ENCODE data around the gene KITLG.
"Not testable (repeated sequence)": the region's sequence is repeated elsewhere in the genome, so short reads cannot be mapped to it uniquely, and the experiment has no call there.

KITLG gene, protein sequence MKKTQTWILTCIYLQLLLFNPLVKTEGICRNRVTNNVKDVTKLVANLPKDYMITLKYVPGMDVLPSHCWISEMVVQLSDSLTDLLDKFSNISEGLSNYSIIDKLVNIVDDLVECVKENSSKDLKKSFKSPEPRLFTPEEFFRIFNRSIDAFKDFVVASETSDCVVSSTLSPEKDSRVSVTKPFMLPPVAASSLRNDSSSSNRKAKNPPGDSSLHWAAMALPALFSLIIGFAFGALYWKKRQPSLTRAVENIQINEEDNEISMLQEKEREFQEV

DNA sequence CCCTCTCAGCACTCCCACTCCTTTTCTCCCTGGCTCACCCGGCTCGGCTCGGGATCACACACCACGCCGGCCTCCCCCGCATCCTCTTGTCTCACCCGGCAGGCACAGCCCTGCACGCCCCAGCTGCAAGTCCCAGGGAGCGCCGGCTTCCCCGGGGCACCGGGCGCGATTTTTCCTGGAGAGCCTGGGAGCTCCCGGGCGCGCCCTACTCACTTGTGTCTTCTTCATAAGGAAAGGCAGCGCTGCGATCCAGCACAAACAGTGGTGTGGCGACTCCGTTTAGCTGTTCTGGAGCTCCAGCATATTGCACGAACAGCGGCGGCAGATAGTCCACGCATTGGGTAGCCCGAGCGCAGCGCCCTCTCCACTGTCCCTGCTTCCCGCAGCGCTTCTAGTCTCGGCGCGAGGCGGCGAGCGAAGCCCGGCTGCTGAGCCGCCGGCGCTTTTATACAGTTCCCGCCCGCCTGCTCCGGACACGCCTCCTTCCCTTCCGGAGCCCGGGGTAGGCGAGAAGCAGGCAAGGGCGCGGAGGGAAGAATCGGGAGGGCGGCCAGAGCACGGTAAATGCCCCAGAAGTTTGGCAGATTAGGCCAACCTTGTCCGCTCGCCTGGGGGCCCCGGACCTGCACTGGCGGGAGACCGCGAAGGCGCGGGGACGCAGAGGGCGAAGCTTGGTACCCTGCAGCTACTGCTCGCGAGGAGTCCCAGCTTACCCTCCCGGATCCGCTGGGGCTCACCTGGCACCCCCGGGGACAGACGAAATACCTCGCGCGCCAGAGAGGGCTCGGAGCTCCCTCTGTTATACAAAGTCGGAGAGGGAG lies at the start of gene KITLG:
TSS of gene KITLG (minus strand) at position 421 of the 821 bp plus-strand sequence. CDS start at position 228, 193 bp downstream.
- DNase-seq = peak; percentile 92 to 94 (median 94)

DNA sequence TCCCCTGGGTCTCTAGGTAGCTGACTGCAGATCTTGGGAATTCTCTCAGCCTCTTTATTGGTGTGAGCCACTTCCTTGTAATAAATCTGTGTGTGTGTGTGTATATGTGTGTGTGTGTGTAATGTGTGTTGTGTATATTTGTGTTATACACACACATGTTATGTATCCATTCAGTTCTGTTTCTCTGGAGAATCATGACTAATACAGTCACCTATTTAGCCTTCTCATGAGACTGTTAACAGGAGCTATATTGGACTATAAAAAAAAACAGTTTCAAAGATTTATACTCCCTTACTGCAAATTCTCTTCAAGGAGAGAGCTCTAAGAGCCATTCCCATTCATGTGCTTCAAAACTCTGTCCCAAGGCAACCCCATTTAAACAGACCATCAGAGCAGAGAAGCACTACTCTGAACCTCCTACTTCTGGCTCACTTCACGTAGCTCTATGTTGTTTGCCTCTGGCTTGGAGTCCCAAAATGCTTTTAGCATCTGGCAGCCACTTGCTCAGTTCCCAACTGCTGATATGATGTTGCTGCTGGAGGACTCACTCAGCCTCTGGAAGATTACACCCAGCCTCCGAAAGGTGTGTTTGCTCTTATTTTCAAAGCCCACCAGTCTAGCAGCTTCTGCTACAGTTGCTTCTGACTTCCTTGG lies 48.7 kb upstream of the KITLG start:
- DNase-seq = no peak

DNA sequence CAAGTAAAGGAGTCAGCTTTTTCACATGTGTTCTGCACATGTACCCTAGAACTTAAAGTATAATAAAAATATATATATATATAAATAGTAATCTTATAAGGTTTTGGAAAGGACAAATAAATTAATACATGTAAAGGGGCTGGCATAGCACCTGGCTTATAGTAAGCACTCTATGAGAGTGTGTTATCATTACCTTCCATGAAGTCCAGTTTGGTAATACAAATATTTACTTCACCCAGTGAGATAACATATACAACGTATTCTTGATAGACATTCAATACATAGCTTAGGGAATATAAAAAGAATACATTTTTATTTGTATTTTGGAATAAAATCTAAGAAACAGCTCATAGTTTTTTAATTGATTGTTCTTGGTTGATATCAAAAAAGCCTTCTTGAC lies 47.8 kb upstream of the KITLG start:
- not testable (repeated sequence) for DNase-seq

DNA sequence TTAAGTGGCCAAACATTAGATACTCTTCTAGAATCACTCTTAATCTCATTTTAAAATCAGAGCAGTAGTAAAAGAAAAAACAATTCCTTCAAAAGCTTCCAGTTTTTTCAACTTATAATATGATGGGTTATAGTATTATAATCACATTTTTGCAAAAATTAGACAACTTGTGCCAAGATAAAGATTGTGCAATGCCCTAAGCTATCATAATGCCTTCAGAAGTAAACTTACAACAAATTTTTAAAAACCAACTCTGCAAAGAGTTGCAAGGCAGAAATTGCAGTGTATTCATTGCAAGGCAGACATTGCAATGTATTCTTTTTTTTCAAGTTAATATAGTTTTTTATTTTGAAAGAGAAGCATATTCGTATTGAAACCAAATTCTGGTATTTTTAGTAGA lies 47.2 kb upstream of the KITLG start:
- DNase-seq = no peak

DNA sequence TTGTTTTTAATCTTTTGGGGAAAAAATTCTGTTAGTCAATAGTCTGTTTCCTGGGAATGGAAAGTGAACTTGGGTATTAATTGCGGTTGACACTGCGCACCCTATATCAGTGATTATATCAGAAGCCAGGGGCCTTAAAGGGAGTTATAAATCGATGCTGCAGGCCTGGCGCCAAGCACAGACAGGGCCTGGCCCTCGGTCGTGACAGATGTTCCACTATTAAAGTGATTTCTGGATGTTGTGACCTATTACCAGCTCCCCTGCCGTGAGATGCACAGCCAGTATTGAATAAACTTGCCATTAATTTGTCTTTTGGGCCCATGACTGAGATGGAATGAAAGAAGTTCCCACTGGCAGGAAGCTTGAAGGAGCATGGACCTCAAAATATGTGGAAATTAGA lies 45.1 kb upstream of the KITLG start:
- DNase-seq = no peak

DNA sequence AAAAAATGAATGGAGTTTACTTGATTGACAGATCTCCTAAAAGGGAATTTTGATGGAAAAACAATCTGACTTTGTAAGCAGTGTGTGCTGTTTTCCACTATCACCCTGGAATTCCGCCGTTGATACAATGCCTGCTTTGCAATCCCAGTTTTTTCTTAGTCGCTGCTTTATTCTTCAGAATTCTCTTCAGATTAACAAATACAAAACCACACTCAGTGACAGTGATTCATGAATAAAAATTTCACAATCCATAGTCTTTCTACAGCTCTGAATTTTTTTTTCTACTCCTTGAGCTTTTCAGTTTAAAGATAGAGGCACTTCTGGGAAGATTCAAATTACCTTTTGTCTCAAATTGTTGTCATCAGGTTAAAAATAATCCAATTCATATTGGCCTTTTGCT lies 44.6 kb upstream of the KITLG start:
- DNase-seq = peak in 2 of 3 donors; percentile 27 to 40

DNA sequence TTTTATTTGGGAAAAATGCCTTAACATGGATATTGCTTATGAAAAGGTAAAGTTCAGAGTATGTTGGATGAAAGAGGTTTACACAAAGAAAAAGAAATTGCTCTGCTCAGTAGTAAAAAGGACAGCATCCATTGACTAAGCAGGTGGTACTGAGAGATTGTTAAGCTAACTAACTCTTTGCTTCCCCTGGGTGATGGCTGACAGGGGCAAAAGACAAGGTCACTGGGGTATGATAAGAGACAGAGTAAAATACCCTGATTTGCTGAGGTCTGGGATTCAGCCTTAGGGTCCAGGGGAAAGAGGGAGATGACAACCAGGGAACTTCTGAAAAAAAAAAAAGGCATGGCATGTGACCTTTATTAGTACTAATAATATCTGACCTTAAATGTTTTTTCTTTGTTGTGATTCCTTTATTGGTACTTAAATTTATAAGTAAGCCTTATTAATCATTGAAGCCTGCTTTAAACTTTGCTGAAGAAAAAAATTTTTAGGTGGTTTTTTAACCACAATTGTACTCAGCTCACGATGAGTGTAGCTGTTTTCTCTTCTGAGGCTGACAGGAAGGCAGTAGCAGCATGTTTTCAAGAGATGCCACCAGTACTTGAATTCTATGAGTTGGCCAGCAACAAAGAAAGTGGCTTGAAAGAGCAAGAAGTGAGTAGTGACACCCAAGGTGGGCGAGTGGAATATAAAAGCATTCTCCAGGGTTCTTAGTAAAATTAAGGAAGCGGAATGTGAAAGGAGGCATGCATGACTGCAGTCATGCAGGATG lies 43.7 kb upstream of the KITLG start:
- peak in 2 of 3 donors; percentile 12 to 34 for DNase-seq

DNA sequence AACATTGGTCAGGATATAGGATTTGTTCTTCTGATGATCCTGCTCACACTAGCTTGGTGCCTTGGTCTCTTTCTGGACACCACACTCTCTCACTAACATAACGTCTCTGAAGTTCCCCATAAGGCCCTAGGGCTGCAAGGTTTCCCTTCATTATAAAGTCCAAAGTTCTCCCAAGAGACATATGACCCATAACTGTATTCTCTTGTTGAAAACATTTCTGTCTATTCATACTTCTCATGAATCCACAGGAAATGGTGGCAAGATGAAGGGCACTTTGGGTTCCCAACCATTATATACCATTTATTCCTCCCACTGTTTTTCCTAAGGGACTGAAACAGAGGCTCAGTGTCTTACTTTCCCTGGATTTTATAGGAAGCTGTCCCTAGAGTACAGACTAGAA lies 37.1 kb upstream of the KITLG start:
- DNase-seq = no peak

DNA sequence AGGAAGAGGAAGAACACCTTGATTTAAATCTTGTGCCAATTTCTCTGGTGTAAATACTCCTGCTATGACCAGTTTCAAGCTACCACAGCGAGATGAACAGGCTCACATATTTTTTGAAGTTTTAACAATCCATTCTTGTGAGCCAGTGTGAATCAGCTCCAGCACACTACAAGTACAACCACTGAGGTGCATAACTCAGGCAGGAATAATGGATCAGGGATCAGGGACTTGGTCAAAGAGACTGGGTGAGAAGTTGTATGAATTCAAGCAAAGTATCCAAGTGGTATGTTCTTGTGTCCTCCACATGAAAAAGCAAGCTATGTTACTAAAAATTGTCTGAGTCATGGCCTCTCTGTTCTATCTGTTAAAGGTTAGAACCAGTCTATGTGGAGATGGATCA lies 35.2 kb upstream of the KITLG start:
- DNase-seq = no peak

DNA sequence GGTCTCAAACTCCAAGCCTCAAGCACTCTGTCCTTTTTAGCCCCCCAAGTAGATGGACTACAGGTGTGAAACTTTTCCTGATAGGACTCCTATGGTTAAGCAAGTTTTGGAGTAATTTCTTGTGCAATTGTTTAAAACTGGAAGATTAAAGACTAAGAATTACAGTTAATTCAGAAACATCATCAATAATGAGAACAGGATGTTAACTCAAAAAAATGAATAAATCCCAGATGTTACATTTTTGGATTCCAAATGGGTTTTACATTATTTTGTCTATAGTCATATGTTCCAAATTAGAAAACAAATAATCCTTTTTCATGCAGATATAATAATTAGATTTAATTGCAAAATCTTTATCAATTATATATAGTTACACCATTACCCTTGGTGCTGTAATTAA lies 24.4 kb upstream of the KITLG start:
- no peak for DNase-seq

DNA sequence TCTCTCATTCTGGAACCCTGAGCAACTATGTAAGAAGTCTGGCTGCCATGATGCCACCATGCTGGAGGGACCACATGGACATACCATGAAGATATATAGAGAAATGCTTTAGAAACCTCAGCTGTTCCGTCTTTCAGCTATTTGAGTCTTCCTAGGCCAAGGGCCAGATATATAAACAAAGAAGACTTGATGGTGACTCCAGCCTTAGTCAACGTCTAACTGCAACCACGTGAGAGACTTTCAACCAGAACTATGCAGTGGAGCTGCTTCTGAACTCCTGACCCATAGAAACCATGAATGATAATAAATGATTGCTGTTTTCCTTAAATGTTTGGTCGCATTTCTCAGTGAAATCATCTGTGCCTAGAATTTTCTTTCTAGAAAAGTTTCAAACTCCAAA lies 20.0 kb upstream of the KITLG start:
- no peak for DNase-seq

DNA sequence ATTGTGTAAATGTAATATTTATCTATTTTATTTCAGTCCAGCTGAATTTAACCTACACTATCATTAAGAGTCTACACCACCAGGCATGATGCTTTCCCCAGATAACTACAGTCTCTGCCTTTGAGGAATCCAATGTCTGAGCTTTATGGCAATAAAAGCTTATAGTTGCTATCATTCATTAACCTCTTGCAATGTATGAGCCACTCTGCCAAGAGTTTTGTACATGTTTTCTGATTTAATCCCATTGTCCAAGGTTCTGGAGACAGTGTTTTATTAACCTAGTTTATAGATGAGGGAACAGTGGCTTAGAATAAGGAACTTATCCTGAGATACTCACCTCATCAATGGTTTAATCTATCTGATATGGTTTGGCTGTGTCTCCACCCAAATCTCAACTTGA lies 17.1 kb upstream of the KITLG start:
- no peak for DNase-seq

DNA sequence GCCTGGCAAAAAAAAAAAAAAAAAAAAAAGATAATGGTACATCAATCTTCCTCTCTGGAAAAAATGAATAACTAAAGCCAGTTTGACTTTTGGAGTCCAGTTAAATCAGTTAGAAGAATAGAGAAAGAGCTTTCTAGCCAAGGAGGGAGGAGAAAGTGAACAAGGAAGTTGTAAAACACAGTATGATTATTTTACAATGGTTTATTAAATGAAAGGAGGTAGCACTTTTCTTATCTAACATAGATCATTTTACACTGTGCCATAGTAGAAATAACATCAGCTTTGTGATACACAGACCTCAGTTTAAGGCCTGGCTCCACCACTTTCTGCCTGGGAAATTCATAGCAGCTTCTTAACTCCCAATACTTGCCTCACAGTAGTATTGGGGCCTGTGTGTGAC lies 15.4 kb upstream of the KITLG start:
- no peak for DNase-seq

DNA sequence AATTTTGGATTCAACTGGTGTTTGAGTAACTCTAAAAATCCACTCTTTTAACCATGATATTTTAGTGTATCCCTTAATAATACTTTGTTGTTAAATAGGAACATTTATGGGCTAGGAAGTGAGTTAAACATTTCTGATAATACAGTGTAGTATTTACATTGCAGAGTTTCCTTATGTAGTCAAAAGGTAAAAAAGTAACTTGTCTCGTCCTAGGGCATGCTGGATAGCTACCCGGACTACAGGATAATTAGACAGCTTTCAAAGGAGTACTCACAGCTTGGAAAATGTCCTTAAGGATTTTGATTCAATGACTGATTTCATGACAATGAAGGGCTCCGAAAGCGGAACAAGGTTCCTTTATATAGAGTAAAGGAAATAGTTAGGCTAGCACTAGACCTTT lies 14.5 kb upstream of the KITLG start:
- no peak for DNase-seq

DNA sequence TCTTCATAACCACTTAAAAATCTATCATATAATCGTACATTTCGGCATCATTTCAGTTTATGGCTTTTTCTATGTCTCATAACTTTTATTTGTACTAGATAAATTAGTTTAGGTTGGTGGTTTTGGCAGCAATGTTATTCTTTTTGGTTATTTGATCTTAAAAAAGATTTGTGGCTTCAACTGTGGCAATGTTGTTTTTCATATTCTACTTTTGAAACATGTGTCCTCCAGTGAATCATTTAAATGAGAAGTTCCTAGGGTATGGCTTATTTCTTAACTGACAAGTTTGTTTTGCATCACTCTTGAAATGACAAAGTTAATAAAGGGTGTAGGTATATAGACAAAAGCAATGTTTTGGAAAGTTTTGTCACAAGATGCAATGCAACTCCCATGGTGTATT lies 11.1 kb upstream of the KITLG start:
- DNase-seq = no peak

DNA sequence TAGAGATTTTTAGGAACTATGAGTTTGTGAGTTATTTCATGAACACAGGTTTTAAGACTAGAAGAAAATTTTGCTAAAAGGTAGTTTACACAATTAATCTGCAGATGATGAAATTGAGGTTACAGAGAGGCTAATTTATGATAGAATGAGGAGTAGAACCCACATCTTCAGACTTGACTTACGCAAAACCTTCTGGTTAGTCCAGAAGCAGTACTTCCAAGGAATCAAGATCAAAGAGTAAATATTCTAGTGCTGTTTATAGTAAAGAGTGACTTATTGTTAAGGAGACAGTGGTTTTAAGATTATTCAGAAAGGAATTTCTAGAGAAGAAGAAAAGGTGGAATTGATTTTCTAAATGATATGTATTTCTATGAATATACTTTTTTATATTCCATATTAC lies 10.6 kb upstream of the KITLG start:
- no peak for DNase-seq

DNA sequence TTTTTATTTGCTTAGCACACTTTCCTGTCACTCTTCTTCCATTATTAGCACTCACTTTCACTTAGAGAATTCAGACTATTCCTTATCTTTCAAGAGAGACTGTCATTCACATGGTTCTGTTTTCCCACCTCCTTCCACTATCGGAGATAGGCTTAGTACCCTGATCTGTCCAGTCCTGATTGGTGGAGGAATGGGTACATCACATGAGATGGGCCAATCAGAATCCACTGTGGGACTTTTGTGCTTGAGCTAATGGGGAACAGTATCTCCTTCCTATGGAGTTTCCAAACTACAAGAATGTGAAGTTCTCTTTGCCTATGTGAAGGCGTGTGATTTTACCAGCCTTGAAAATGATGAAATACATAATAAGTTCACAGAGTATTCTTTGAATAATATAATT lies 4.8 kb upstream of the KITLG start:
- peak; percentile 29 to 47 (median 41) for DNase-seq

DNA sequence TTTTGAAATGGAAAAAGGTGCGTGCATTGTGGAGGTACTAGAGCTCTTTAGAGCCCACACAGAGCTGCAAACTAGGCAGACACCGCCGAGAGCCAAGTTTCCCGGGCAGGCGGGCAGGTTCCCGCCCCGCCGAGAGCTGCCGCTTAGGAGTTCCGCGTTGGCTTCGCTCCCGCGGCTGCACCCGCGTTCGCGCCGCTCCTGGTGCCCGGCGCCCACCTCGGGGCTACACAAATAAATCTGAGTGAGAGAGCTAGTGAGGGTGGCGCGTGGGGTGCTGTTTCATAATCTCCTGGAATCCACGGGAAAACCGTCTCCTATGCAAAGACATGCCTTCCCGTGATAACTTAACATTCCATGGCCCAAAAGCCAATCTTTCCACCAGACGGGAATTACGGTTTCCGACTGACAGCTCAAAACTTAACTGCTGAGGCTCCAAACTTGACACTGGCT lies 645 bp downstream of the KITLG start:
- peak; percentile 38 to 63 (median 51) for DNase-seq

DNA sequence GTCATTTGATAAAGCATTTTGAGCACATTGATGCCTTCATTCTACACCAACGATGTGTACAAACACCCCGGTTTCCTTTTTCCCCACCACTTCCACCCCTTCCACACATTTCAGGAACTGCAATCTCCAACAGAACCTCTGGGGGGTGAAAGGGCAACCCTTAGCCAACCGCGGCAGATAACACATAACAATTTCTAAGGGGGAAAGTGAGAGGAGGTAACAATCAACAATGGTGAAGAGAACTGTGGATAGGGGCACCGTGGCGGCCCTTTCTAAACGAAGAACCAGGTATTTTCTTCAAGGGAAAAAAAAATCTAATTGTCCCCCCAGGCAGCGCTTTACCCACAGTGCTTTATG lies 1.1 kb downstream of the KITLG start:
- DNase-seq = peak; percentile 67 to 72 (median 70)

DNA sequence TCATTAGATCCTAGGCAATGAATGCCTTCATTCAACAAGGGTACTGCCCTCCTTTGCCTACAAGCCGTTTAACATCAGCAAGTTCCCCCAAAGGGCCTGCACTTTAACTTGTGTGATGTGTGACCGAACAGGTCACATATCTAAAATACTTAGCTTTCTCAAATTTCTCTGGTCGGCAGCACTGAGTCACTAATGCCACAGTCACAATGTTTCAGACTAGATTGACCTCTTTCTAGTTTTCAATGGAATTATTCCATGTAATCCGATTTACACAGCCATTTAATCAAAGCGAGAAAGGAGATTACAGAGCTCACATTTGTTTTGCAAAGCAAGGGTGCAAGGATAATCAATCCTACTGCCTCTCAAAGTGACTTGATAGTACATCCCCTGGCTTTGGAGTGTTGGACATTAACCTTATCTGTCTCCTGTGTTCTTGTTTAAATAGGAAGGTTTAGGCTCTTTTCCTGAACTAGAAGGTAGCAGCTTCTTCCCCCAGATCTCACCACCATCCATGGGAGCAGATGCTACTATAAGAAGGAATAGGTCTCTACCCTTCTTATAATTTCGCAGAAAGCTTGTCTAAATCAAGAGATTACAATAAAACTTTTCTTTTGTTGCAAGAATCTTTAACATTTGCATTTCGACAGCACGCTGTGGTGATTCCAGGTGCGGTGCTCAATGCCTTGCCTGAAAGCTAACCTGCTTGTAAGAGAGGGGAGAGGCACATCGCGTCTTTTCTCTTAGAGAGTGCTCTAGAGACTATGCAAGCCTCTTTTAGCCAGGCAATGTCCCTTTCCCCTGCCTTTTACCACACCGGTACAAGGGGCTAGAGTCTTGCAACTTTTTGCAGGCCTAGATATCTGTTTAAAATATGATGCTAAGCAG lies 1.8 kb downstream of the KITLG start:
- DNase-seq = no peak

DNA sequence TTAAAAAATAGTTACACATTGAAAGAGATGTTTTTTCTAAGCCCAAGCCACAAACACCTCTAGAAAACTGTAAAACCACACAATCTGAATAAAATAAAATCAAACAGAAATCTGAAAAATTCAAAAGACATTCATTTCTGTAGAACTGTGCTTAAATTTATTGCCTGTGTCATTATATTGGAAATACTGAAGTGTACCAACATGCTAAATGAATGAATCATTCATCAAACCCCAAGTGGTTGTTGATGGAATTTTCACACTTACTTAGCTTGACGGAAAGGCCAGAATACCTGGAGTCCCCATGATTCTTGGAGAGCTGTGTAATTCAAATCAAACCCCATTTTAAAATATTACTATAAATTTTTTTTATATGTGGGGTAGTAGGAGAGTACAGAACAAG lies 2.7 kb downstream of the KITLG start:
- peak; percentile 12 to 66 (median 65) for DNase-seq

DNA sequence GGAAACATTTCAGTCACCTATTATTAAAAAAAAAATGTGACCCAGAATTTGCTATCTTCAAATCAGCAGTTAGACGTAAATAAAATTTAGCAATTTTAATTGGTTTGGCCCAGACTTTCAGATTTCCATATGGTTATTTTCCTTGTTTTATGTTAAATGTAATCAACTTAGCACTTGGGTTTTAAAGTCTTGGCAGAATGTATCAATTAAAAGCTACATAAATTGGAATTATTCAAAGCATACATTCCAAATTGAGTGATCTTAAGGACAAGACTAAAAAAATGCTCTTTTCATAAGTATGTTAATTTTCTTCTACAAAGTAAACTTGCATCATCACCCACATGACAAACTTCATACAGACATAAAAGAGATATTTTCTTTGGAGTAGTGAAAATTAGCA lies 3.4 kb downstream of the KITLG start:
- DNase-seq = no peak
